Prostate gland (tissue), 2 donors: ENCODE measurements around the gene MAP3K19. TPM values are rescaled to one million over a fixed set of nuclear protein-coding genes. Genes with fewer than 3 reads are reported as not detected.

ENCODE experiments used
- DNase-seq: peaks from one replicate; pipeline ENCODE4 v3.0.0-alpha.2; 2019; ENCODE audit warnings: low spot score
- H3K27ac ChIP-seq, 2 donors: fragments of 200-600 bp; sonication (generic); 2 replicates each; pipeline ENCODE4 v1.5.1; 2017 to 2019
- H3K27me3 ChIP-seq: fragments of 200-600 bp; sonication (generic); replicated peaks from 2 replicates; pipeline ENCODE4 v1.5.1; 2019; ENCODE audit not compliant: insufficient read depth
- H3K36me3 ChIP-seq, 2 donors: fragments of 200-600 bp; sonication (generic); 1 replicate in 1 of 2; 2 replicates in 1 of 2; pipeline versions ENCODE4 v1.5.1 to v1.8.1; 2017 to 2019
- H3K4me1 ChIP-seq: fragments of 200-600 bp; sonication (generic); replicated peaks from 2 replicates; pipeline ENCODE4 v1.5.1; 2019
- H3K4me3 ChIP-seq, 2 donors: fragments of 200-600 bp; sonication (generic); 2 replicates each; pipeline ENCODE4 v1.5.1; 2017 to 2019
- H3K9me3 ChIP-seq: fragments of 200-600 bp; sonication (generic); 2 replicates; pipeline ENCODE4 v1.5.1; 2017
- CTCF ChIP-seq, 4 experiments: fragments of 200-600 bp in 2 of 4; fragments of 450-650 bp in 2 of 4; sonication (generic) in 2 of 4; IDR thresholded peaks; 1 replicate in 3 of 4; 2 replicates in 1 of 4; pipeline ENCODE4 v1.5.1; 2016 to 2019; ENCODE audit warnings: antibody characterized with exemption in 4 of 4, mild to moderate bottlenecking in 2 of 4, moderate library complexity in 2 of 4
- POLR2A ChIP-seq: fragments of 450-650 bp; IDR thresholded peaks from one replicate; pipeline ENCODE4 v1.6.1; 2016; ENCODE audit warnings: antibody characterized with exemption, mild to moderate bottlenecking
- POLR2AphosphoS5 ChIP-seq: sonication (generic); formaldehyde crosslinking; IDR thresholded peaks from one replicate; pipeline ENCODE4 v1.6.1; 2017; ENCODE audit warnings: antibody characterized with exemption
- WGBS: methylation state at CpG from one replicate; pipeline ENCODE4 v1.1.5; 2018; 5-methylcytosine and 5-hydroxymethylcytosine counted together
- intact Hi-C: fragments of 100-400 bp; cut with DNase I; formaldehyde crosslinking; loops from one replicate; pipeline ENCODE4 v1.14.2; 2022
- total RNA-seq, 2 donors: library from RNA; depleted of rRNA; stranded (reverse); fragments of >200 nt; gene quantifications; one replicate each; pipeline ENCODE4 v1.1.0, GENCODE V29; 2016

Gene MAP3K19
- total RNA-seq, 2 donors from 2014 or later: 2.7 TPM; not detected in 1

- Histone ChIP-seq H3K4me3 (no peak overlapping the region), H3K4me1 (no peaks in the 10 kb centered on the region), H3K9me3 (no peaks in the 10 kb centered on the region), H3K27ac (peak overlapping the region in 1 of 2 donors; percentile 22), H3K36me3 (peaks cover 0 to 8% of the 10 kb centered on the region in 2 donors), H3K27me3 (no peaks in the 10 kb centered on the region)
- WGBS: 61% methylated on average over 1 of the region's 1 CpG
- intact Hi-C loops: no loop called here
- no peak for DNase-seq
- TF ChIP-seq CTCF (IDR thresholded peaks at IDR 0.05) (no peak), POLR2AphosphoS5 (peak; percentile 25)
Observed at GRCh38 chr2:134955744-134956143, 91.5 kb downstream of the MAP3K19 start.

GRCh38 chr2:134954065-134954464, 93.2 kb downstream of the MAP3K19 start:
- 92% methylated on average over 5 of the region's 5 CpGs for WGBS

GRCh38 chr2:134952608-134953007, 94.6 kb downstream of the MAP3K19 start:
- no peaks in the 10 kb centered on the region for H3K4me1 ChIP-seq

More at GRCh38 chr2:134954065-134954464, 93.2 kb downstream of the MAP3K19 start:
- TF ChIP-seq POLR2AphosphoS5: no peak
- no peak for TF ChIP-seq POLR2A
- TF ChIP-seq CTCF (IDR thresholded peaks at IDR 0.05): no peak
- intact Hi-C loops: no loop called here
- Histone ChIP-seq H3K9me3 (no peaks in the 10 kb centered on the region), H3K36me3 (peaks cover 0 to 8% of the 10 kb centered on the region in 2 donors), H3K27ac (no peak overlapping the region), H3K4me3 (no peak overlapping the region), H3K4me1 (no peaks in the 10 kb centered on the region), H3K27me3 (no peaks in the 10 kb centered on the region)
- no peak for DNase-seq

GRCh38 chr2:134950886-134951285, 96.4 kb downstream of the MAP3K19 start:
- Histone ChIP-seq H3K4me3 (no peak overlapping the region), H3K9me3 (no peaks in the 10 kb centered on the region), H3K36me3 (peaks cover 0 to 8% of the 10 kb centered on the region in 2 donors), H3K27ac (no peak overlapping the region), H3K27me3 (no peaks in the 10 kb centered on the region), H3K4me1 (no peaks in the 10 kb centered on the region)
- TF ChIP-seq POLR2A: no peak
- TF ChIP-seq CTCF (IDR thresholded peaks at IDR 0.05): no peak
- TF ChIP-seq POLR2AphosphoS5: no peak
- intact Hi-C loops: no loop called here
- WGBS: 78% methylated on average over 2 of the region's 2 CpGs
- no peak for DNase-seq

More at GRCh38 chr2:134952608-134953007, 94.6 kb downstream of the MAP3K19 start:
- no peak overlapping the region for H3K4me3 ChIP-seq
- no peaks in the 10 kb centered on the region for H3K27me3 ChIP-seq
- H3K27ac ChIP-seq: no peak overlapping the region
- H3K36me3 ChIP-seq: peaks cover 0 to 8% of the 10 kb centered on the region in 2 donors
- WGBS: 78% methylated on average over 3 of the region's 3 CpGs
- intact Hi-C loops: no loop called here
- no peak for DNase-seq
- no peaks in the 10 kb centered on the region for H3K9me3 ChIP-seq
- TF ChIP-seq POLR2AphosphoS5 (no peak), CTCF (IDR thresholded peaks at IDR 0.05) (no peak), POLR2A (no peak)

- Histone ChIP-seq H3K4me3 (no peak overlapping the region), H3K9me3 (no peaks in the 10 kb centered on the region), H3K27ac (no peak overlapping the region), H3K4me1 (no peaks in the 10 kb centered on the region), H3K27me3 (no peaks in the 10 kb centered on the region), H3K36me3 (peaks cover 0 to 8% of the 10 kb centered on the region in 2 donors)
- intact Hi-C loops: no loop called here
- no peak for DNase-seq
- 92% methylated on average over 7 of the region's 7 CpGs for WGBS
- TF ChIP-seq POLR2AphosphoS5 (no peak), POLR2A (no peak), CTCF (IDR thresholded peaks at IDR 0.05) (no peak)
Observed at GRCh38 chr2:134949981-134950708, 97.1 kb downstream of the MAP3K19 start.
